ENCODE data around the gene STT3A.

DNA sequence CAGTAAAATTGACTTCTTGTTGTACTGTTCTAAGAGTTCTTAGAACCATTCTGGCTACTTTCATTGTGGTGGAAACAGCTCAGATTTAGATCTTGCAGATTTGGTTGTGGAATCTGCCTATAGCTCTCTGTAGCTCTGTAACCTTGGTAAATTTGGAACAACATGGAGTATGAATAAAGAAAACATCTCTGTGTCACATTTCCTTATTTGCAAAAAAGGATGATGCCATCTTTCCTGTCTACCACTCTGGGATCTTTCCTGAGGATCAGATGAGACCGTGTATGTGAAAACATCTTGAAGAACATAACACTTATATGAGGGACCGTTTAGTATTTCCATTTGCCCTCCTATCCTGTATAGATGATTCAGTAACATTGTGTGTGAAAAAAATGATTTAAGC, 78.9 kb downstream of the STT3A start:
- TF ChIP-seq, protein P1, sequence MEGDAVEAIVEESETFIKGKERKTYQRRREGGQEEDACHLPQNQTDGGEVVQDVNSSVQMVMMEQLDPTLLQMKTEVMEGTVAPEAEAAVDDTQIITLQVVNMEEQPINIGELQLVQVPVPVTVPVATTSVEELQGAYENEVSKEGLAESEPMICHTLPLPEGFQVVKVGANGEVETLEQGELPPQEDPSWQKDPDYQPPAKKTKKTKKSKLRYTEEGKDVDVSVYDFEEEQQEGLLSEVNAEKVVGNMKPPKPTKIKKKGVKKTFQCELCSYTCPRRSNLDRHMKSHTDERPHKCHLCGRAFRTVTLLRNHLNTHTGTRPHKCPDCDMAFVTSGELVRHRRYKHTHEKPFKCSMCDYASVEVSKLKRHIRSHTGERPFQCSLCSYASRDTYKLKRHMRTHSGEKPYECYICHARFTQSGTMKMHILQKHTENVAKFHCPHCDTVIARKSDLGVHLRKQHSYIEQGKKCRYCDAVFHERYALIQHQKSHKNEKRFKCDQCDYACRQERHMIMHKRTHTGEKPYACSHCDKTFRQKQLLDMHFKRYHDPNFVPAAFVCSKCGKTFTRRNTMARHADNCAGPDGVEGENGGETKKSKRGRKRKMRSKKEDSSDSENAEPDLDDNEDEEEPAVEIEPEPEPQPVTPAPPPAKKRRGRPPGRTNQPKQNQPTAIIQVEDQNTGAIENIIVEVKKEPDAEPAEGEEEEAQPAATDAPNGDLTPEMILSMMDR (IDR thresholded peaks at IDR 0.05 in 2 of 3, conservative IDR thresholded peaks at IDR 0.05 in 1 of 3; ENCODE audit: borderline replicate concordance in 1 of 3, insufficient read depth in 1 of 3, low read depth in 2 of 3, low read length in 2 of 3): no peak
- no peak for TF ChIP-seq POLR2A (IDR thresholded peaks at IDR 0.05; ENCODE audit: borderline replicate concordance, extremely low read depth, insufficient read depth, insufficient read length)
- TF ChIP-seq EZH2 (IDR thresholded peaks at IDR 0.05): no peak
- no peak for TF ChIP-seq REST (IDR thresholded peaks at IDR 0.05; ENCODE audit: low read depth)
- no peak for TF ChIP-seq YY1 (IDR thresholded peaks at IDR 0.05; ENCODE audit: extremely low read depth, insufficient replicate concordance, low read depth, low read length)
- TF ChIP-seq, protein P2, sequence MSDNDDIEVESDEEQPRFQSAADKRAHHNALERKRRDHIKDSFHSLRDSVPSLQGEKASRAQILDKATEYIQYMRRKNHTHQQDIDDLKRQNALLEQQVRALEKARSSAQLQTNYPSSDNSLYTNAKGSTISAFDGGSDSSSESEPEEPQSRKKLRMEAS (IDR thresholded peaks at IDR 0.05): no peak
- TF ChIP-seq SP1 (IDR thresholded peaks at IDR 0.05; ENCODE audit: low read depth): no peak
- no peak for TF ChIP-seq CBX3 (IDR thresholded peaks at IDR 0.05; ENCODE audit: low read depth)
- no peak for TF ChIP-seq ZNF274 (IDR thresholded peaks at IDR 0.05; ENCODE audit: low read depth, low read length)
- no peak for TF ChIP-seq CEBPB (IDR thresholded peaks at IDR 0.05; ENCODE audit: low read depth)
- TF ChIP-seq EGR1 (IDR thresholded peaks at IDR 0.05; ENCODE audit: low read depth): no peak
- TF ChIP-seq SIN3A (IDR thresholded peaks at IDR 0.05; ENCODE audit: low read depth): no peak
- TF ChIP-seq POLR2AphosphoS5 (IDR thresholded peaks at IDR 0.05; ENCODE audit: low read depth, low read length): no peak
